COLO668 (cell line): ENCODE results near the gene BEND5.

Experiments used
- DNase-seq: peaks from one replicate; lab custom pipeline; 2025; ENCODE audit not compliant: unreplicated experiment; lab: John Stamatoyannopoulos, UW

The BEND5 gene, protein sequence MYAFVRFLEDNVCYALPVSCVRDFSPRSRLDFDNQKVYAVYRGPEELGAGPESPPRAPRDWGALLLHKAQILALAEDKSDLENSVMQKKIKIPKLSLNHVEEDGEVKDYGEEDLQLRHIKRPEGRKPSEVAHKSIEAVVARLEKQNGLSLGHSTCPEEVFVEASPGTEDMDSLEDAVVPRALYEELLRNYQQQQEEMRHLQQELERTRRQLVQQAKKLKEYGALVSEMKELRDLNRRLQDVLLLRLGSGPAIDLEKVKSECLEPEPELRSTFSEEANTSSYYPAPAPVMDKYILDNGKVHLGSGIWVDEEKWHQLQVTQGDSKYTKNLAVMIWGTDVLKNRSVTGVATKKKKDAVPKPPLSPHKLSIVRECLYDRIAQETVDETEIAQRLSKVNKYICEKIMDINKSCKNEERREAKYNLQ

DNA sequence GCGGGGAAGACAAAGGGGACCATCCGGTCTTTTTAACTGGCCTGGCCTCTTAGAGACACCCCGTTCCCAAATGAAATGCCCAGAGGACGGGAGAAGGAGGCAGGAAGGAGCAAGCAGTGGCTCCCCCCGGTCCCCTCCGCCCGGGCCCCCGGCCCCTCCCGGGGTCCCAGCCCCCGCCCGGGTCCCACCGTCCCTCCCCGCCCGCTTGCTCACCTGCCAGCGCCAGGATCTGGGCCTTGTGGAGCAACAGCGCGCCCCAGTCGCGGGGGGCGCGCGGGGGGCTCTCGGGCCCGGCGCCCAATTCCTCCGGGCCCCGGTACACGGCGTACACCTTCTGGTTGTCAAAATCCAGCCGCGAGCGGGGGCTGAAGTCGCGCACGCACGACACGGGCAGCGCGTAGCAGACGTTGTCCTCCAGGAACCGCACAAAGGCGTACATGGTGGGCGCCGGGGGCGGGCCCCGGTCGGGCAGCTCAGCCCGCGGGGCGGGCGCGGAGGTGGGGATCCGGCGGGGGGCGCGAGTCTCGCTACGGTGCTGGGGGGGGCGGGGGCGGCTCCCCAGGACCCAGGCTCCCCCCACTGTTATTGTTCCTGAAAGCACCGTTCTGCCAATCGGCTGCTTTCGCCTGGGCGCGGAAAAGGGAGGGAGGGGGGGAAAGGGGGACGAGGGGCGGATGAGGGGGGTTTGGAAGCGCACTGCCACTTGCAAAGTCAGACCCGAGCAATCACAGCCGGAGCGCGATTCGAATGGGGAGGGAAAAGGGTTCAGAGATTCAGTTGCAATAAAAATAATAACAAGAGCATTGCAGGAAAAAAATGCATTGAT, at the start of gene BEND5:
TSS of gene BEND5 (minus strand) at position 499 of the 826 bp plus-strand sequence. CDS start at position 439, 60 bp downstream.
- DNase-seq = peak; percentile 55

GRCh38 chr1:48823168-48823567, 46.5 kb upstream of the BEND5 start:
- DNase-seq = peak; percentile 84

DNA sequence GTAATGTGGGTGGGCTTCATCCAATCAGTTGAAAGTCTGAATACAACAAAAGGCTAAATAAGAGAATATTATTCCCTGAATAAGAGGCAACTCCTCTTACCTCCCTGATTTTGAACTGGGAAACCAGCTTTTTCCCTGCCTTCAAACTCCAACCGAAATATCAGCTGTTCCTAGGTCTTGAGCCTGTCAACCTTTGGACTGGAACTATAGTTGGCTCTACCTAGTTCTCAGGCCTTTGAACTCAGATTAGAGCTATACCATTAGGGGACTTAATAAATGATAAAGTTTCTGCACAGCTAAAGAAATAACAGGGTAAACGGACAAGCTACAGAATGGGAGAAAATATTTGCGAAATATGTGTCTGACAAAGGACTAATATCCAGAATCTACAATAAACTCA, 43.8 kb upstream of the BEND5 start:
- no peak for DNase-seq

GRCh38 chr1:48817505-48818114, 40.9 kb upstream of the BEND5 start:
- DNase-seq = peak; percentile 80

DNA sequence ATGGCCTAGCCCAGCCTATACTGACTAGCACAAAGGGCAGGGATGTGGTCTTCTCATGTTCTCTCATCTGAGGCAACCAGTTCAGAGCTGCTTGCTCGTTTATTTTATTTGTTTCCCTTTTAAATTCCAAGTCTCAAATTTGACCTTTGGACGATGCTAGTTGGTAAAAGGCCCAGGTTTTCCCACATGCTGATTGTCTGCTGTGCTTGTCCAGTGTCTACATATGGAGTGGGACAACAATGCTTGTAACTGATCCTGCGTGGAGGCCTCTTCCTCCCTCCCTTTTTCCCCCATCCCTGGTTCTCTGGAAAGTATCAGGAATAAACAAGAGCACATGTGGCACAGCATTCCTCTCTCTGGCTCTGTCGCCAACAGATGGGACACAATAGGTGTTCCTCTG, 34.0 kb upstream of the BEND5 start:
- DNase-seq = peak; percentile 51

- DNase-seq = no peak
Measured at GRCh38 chr1:48808496-48808895, 31.8 kb upstream of the BEND5 start.

DNA sequence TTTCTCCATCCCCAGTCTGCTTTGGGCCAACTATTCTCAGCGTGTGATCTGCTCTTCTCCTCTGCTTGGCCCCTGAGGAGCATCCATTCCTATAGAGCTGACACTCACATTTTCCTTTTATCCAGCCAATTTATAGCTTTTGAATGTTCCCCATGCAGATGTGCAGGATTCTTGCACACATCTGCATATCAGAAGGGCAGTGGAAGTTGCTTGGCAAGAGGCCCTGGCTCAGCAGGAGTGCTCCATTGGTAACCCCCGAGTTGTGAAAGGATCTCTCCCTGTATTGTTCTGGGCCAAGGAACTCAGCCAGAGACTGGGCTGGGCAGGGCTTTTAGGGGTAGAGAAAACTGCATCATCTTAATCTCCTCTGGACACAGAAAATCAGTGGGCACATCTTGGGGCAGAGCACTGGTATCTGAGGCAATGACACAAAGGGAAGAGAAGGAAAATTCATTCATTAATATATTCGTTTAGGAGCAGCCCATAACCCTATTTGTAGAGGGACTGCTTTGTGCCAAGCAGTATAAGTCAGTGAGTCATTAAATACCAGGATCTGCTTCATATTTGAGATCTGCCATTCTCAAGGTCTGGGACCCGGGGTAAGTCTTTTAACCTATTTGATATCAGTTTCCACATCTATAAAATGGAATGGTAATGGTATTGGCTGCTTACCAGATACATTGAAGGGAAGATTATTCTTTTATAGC, 31.0 kb upstream of the BEND5 start:
- DNase-seq = no peak

DNA sequence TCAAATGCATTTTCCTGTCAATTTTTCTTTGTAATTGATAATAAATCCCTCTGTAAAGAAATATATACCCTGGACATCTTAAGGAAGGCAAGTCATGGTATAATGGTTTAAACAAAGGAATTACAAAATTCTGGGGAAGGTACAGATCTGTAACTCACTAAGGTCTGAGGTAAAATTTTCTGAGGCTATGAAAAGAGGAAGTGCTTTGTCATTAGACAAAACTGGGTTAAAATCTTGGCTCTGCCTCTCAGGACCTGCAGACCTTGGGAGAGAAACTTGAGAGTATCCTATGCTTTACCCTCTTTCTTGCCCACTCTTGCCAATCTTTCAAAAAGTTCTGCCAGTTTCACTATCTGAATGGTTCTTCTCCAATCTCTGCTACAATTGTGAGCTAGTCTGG, 26.8 kb upstream of the BEND5 start:
- DNase-seq = no peak

GRCh38 chr1:48794816-48795215, 18.1 kb upstream of the BEND5 start:
- no peak for DNase-seq

DNA sequence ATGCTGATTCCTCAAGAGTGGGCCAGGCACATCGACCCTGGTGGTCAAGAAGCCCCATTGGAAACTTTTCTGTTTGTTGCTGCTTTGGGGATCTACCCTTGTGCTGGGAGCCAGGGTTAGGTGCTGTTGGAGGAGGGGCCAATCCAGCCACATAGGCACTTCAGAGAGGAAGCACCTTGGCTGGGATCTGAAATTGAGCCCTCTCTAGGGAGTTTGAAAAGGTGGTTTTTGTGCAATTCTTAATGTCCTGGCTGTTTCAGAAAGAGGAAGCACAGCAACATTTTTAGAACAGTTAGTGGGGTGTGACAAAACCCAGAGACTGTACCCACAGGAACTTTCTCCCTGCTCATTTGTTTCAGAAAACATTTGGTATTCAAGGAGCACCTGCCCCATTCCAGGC, 17.2 kb upstream of the BEND5 start:
- DNase-seq = no peak

DNA sequence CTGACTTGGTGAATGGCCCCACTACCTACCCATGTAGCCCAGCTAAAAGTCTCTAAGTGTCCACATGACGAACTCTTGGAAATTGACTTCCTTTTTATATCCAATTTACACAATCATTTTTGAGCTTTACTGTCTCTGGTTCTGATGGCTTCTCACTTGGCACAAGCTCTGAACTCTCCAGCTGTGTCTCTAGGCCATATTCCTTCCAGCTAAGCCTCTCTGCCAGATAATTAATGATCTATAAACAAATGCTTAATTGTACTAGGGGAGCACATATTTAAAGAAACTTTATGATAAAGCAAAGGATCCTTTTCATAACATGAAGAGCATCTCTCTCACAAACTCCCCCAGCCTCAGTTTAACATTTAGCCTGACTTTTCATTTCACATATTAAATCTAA, 16.3 kb upstream of the BEND5 start:
- no peak for DNase-seq

GRCh38 chr1:48790397-48790796, 13.7 kb upstream of the BEND5 start:
- no peak for DNase-seq

- no peak for DNase-seq
Measured at GRCh38 chr1:48789903-48790302, 13.2 kb upstream of the BEND5 start.

DNA sequence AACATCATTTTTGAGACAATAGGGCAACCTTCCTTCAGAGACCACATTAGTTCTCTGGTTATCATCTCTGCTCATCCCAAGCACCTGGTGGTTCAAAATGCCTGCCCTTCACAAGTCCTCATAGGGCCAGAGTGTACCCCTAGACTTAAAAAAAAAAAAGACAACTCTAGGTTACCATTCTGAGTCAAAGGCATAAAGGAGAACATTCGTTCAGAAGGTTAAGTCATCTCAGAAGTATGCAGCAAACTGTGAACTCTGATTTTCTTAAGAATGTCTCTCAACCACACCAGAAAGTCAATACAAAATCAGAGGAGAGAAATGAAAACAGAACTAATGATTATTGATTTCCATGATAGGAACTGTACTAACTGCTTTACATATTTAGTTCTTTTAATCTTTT, 9.2 kb upstream of the BEND5 start:
- no peak for DNase-seq

- DNase-seq = no peak
Measured at GRCh38 chr1:48784301-48784700, 7.6 kb upstream of the BEND5 start.

- no peak for DNase-seq
Measured at GRCh38 chr1:48777219-48777895, 666 bp upstream of the BEND5 start.

- DNase-seq = no peak
Measured at GRCh38 chr1:48775831-48776392, 779 bp downstream of the BEND5 start.

DNA sequence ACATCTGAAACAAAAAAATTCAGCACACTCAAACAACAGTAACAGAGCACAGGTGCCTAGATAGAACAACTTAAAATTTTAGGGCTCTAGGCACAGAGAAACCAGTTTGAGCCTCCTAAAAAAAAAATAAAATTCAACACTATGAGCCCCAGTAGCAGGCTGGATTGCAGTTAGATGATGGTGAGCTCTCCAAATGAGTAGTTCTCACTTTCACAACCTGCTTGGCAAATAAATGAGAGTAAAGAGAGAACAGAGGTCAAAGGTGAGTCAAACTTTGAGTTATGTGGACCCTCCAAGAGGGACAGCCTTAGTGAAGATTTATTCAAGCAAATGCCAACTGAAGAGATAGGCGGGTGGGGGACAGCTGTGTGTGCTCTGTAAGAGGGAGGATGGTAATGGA, 3.6 kb downstream of the BEND5 start:
- DNase-seq = no peak

DNA sequence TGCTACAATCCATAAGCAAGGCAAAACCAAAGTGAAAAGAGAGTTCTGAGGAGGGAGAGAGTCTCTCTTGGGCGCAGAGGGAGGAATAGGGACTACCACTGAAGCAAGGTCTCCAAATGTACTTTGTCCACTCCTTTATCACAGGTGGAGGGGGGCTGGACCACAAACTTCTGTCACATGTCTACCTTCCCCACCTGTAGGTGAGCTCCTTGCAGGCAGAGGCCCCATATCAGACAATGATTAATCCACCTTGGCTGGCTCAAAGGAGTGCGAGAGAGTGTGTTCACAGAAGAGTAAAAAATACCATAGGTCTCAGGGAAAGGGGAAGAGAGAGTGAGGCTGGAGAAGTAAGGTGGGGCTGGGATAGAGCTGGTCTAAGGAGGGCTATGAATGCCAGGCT, 4.5 kb downstream of the BEND5 start:
- no peak for DNase-seq

- DNase-seq = no peak
Measured at GRCh38 chr1:48771561-48771960, 5.1 kb downstream of the BEND5 start.
